GM23338 (cell line): ENCODE results near the gene DYNLL2. TPM values are rescaled to one million over a fixed set of nuclear protein-coding genes. Genes with fewer than 3 reads are reported as not detected.

Experiments
- ATAC-seq: fragments of 200-7000 bp; cut with Tn5 transposase; 3 replicates; pipeline ENCODE4 v1.9.1; 2020
- DNase-seq: peaks from one replicate; pipeline ENCODE4 v3.0.0-alpha.2; 2015; ENCODE audit warnings: low spot score
- H2AFZ ChIP-seq: fragments of 200-600 bp; sonication (generic); 2 replicates; pipeline ENCODE4 v1.8.0; 2016; ENCODE audit warnings: antibody characterized with exemption, mild to moderate bottlenecking, moderate library complexity
- H3F3A ChIP-seq: fragments of 200-600 bp; sonication (generic); replicated peaks from 2 replicates; pipeline ENCODE4 v1.8.0; 2017; ENCODE audit warnings: antibody characterized with exemption, mixed run types, low read depth
- H3K27ac ChIP-seq: fragments of 200-600 bp; sonication (generic); 2 replicates; pipeline ENCODE4 v1.6.1; 2016; ENCODE audit warnings: low read depth
- H3K27me3 ChIP-seq: fragments of 200-600 bp; sonication (generic); 2 replicates; pipeline ENCODE4 v1.8.0; 2016; ENCODE audit warnings: mild to moderate bottlenecking, mixed run types, moderate library complexity; ENCODE audit not compliant: insufficient read depth
- H3K36me3 ChIP-seq: fragments of 200-600 bp; sonication (generic); 2 replicates; pipeline ENCODE4 v1.8.0; 2016; ENCODE audit warnings: mild to moderate bottlenecking; ENCODE audit not compliant: insufficient read depth
- H3K4me1 ChIP-seq: fragments of 200-600 bp; sonication (generic); 2 replicates; pipeline ENCODE4 v1.8.0; 2016; ENCODE audit warnings: mild to moderate bottlenecking, moderate library complexity; ENCODE audit not compliant: insufficient read depth
- H3K4me2 ChIP-seq: fragments of 200-600 bp; sonication (generic); 2 replicates; pipeline ENCODE4 v1.7.1; 2017; ENCODE audit warnings: mixed run types
- H3K4me3 ChIP-seq: fragments of 200-600 bp; sonication (generic); 2 replicates; pipeline ENCODE4 v1.6.1; 2016; ENCODE audit warnings: mixed run types
- H3K79me2 ChIP-seq: fragments of 200-600 bp; sonication (generic); replicated peaks from 2 replicates; pipeline ENCODE4 v1.8.0; 2017; ENCODE audit warnings: mild to moderate bottlenecking; ENCODE audit not compliant: insufficient read depth
- H3K9me2 ChIP-seq: fragments of 200-600 bp; sonication (generic); 2 replicates; pipeline ENCODE4 v1.8.0; 2017; ENCODE audit not compliant: insufficient read depth
- H4K20me1 ChIP-seq: fragments of 200-600 bp; sonication (generic); replicated peaks from 2 replicates; pipeline ENCODE4 v1.8.0; 2017; ENCODE audit warnings: mild to moderate bottlenecking; ENCODE audit not compliant: insufficient read depth
- H3K27ac Mint-ChIP-seq: 2 replicates; pipeline ENCODE4 v1.8.0; 2020; ENCODE audit warnings: inconsistent platforms, mild to moderate bottlenecking, moderate library complexity, mixed read lengths
- H3K27me3 Mint-ChIP-seq: 3 replicates; pipeline ENCODE4 v1.8.0; 2022; ENCODE audit warnings: low read depth, mild to moderate bottlenecking, moderate library complexity, mixed read lengths, inconsistent platforms; ENCODE audit not compliant: insufficient read depth, poor library complexity
- H3K36me3 Mint-ChIP-seq: 3 replicates; pipeline ENCODE4 v1.8.0; 2021; ENCODE audit warnings: low read depth, mild to moderate bottlenecking, inconsistent platforms, moderate library complexity, mixed read lengths
- H3K4me1 Mint-ChIP-seq: 3 replicates; pipeline ENCODE4 v1.8.0; 2020; ENCODE audit warnings: mild to moderate bottlenecking, inconsistent platforms, mixed read lengths
- H3K4me3 Mint-ChIP-seq: 3 replicates; pipeline ENCODE4 v1.8.0; 2021; ENCODE audit warnings: moderate library complexity, mild to moderate bottlenecking, inconsistent platforms, mixed read lengths
- H3K9me3 Mint-ChIP-seq: 3 replicates; pipeline ENCODE4 v1.8.0; 2020; ENCODE audit warnings: moderate library complexity, mild to moderate bottlenecking, inconsistent platforms, mixed read lengths
- CREB1 ChIP-seq: fragments of 250-450 bp; sonication (Bioruptor Pico); IDR thresholded peaks from 2 replicates; pipeline ENCODE4 v1.5.0; 2020; ENCODE audit warnings: low read depth, mild to moderate bottlenecking, moderate library complexity
- EZH2 ChIP-seq: fragments of 200-600 bp; sonication (generic); IDR thresholded peaks from one replicate; pipeline ENCODE4 v1.8.0; 2017; ENCODE audit warnings: antibody characterized with exemption, mild to moderate bottlenecking, low read depth; ENCODE audit not compliant: unreplicated experiment
- EZH2phosphoT487 ChIP-seq: fragments of 200-600 bp; sonication (generic); IDR thresholded peaks from one replicate; pipeline ENCODE4 v1.8.1; 2018; ENCODE audit warnings: antibody characterized with exemption; ENCODE audit not compliant: unreplicated experiment
- JUNB ChIP-seq: IDR thresholded peaks from one replicate; pipeline ENCODE4 v1.6.1; 2016; ENCODE audit warnings: antibody characterized with exemption; ENCODE audit not compliant: unreplicated experiment
- NANOG ChIP-seq: IDR thresholded peaks from 2 replicates; pipeline ENCODE4 v1.6.1; 2016; ENCODE audit warnings: antibody characterized with exemption, borderline replicate concordance
- POLR2AphosphoS5 ChIP-seq: IDR thresholded peaks from 2 replicates; pipeline ENCODE4 v1.6.1; 2016; ENCODE audit warnings: antibody characterized with exemption, low read depth
- STAT1 ChIP-seq: IDR thresholded peaks from one replicate; pipeline ENCODE4 v1.6.1; 2016; ENCODE audit warnings: antibody characterized with exemption; ENCODE audit not compliant: unreplicated experiment
- ZNF114 ChIP-seq: fragments of 250-450 bp; sonication (Bioruptor Pico); IDR thresholded peaks from 2 replicates; pipeline ENCODE4 v1.5.0; 2020; ENCODE audit warnings: mild to moderate bottlenecking, moderate library complexity
- ZNF331 ChIP-seq: fragments of 250-450 bp; sonication (Bioruptor Pico); IDR thresholded peaks from 2 replicates; pipeline ENCODE4 v1.5.0; 2020; ENCODE audit warnings: low read depth, mild to moderate bottlenecking, moderate library complexity
- polyA plus RNA-seq: library from polyadenylated mRNA; unstranded; fragments of >200 nt; fragmentation: Nextera tagmentation; extraction: Ambion mirVana; gene quantifications from 2 replicates; pipeline ENCODE4 v1.2.1, GENCODE V29; 2016
- total RNA-seq: library from RNA; depleted of rRNA; stranded (reverse); fragments of >200 nt; shearing (Covaris generic); gene quantifications from 2 replicates; pipeline ENCODE4 v1.2.3, GENCODE V29; 2014
- TF ChIP-seq, protein P1 (sequence below): fragments of 250-450 bp; sonication (Bioruptor Pico); IDR thresholded peaks from 2 replicates; pipeline ENCODE4 v1.5.0; 2020; ENCODE audit warnings: mild to moderate bottlenecking, moderate library complexity
- TF ChIP-seq, protein P2 (sequence below), 2 experiments: fragments of 200-600 bp in 1 of 2; sonication (generic) in 1 of 2; conservative IDR thresholded peaks; 2 replicates each; pipeline versions ENCODE4 v1.5.1 to v1.6.1; 2016 to 2017; ENCODE audit warnings: antibody characterized with exemption in 2 of 2, low read depth in 2 of 2, mild to moderate bottlenecking in 2 of 2, moderate library complexity in 1 of 2
- TF ChIP-seq, protein P3 (sequence below): IDR thresholded peaks from 2 replicates; pipeline ENCODE4 v1.6.1; 2016; ENCODE audit warnings: antibody characterized with exemption
- TF ChIP-seq, protein P4 (sequence below): IDR thresholded peaks from one replicate; pipeline ENCODE4 v1.6.1; 2018; ENCODE audit warnings: antibody characterized with exemption; ENCODE audit not compliant: unreplicated experiment

The DYNLL2 gene
- total and polyA plus RNA-seq, 2 experiments from 2014 or later: 5.1 to 30.0 TPM

DNA sequence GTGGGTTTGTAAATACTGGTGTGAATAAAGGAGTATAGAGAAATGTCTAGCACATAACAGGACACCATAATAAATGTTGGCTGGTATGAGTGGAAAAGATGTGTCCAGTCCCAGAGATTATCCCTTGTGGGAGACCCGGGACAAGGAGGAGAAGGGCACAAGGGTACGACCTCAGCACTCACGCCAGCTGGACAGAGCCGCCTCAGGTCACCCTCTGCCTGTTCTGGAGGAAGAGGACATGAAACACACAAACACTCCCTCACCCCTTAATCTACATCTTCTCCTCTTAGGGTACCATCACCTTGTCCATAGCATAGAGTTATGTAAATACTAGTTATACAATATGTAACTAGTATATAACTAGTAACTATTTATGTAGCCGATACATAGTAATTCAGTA is 26.8 kb downstream of the DYNLL2 start:
- Histone ChIP-seq H3K79me2 (no peaks in the 10 kb centered on the region), H3K4me3 (no peak overlapping the region)

More for the DNA sequence above, 26.8 kb downstream of the DYNLL2 start:
- no peaks in the 10 kb centered on the region for H3F3A ChIP-seq
- H3K4me1 ChIP-seq: no peaks in the 10 kb centered on the region
- Mint-ChIP-seq H3K4me3 (no peak overlapping the region), H3K27me3 (peaks cover 2% of the 10 kb centered on the region), H3K27ac (no peak overlapping the region), H3K9me3 (no peaks in the 10 kb centered on the region), H3K4me1 (no peaks in the 10 kb centered on the region), H3K36me3 (no peaks in the 10 kb centered on the region)
- no peak for ATAC-seq
- no peaks in the 10 kb centered on the region for H3K36me3 ChIP-seq
- no peaks in the 10 kb centered on the region for H3K27me3 ChIP-seq
- no peak overlapping the region for H3K4me2 ChIP-seq
- TF ChIP-seq EZH2phosphoT487: no peak
- TF ChIP-seq ZNF331: no peak
- TF ChIP-seq, protein P1, sequence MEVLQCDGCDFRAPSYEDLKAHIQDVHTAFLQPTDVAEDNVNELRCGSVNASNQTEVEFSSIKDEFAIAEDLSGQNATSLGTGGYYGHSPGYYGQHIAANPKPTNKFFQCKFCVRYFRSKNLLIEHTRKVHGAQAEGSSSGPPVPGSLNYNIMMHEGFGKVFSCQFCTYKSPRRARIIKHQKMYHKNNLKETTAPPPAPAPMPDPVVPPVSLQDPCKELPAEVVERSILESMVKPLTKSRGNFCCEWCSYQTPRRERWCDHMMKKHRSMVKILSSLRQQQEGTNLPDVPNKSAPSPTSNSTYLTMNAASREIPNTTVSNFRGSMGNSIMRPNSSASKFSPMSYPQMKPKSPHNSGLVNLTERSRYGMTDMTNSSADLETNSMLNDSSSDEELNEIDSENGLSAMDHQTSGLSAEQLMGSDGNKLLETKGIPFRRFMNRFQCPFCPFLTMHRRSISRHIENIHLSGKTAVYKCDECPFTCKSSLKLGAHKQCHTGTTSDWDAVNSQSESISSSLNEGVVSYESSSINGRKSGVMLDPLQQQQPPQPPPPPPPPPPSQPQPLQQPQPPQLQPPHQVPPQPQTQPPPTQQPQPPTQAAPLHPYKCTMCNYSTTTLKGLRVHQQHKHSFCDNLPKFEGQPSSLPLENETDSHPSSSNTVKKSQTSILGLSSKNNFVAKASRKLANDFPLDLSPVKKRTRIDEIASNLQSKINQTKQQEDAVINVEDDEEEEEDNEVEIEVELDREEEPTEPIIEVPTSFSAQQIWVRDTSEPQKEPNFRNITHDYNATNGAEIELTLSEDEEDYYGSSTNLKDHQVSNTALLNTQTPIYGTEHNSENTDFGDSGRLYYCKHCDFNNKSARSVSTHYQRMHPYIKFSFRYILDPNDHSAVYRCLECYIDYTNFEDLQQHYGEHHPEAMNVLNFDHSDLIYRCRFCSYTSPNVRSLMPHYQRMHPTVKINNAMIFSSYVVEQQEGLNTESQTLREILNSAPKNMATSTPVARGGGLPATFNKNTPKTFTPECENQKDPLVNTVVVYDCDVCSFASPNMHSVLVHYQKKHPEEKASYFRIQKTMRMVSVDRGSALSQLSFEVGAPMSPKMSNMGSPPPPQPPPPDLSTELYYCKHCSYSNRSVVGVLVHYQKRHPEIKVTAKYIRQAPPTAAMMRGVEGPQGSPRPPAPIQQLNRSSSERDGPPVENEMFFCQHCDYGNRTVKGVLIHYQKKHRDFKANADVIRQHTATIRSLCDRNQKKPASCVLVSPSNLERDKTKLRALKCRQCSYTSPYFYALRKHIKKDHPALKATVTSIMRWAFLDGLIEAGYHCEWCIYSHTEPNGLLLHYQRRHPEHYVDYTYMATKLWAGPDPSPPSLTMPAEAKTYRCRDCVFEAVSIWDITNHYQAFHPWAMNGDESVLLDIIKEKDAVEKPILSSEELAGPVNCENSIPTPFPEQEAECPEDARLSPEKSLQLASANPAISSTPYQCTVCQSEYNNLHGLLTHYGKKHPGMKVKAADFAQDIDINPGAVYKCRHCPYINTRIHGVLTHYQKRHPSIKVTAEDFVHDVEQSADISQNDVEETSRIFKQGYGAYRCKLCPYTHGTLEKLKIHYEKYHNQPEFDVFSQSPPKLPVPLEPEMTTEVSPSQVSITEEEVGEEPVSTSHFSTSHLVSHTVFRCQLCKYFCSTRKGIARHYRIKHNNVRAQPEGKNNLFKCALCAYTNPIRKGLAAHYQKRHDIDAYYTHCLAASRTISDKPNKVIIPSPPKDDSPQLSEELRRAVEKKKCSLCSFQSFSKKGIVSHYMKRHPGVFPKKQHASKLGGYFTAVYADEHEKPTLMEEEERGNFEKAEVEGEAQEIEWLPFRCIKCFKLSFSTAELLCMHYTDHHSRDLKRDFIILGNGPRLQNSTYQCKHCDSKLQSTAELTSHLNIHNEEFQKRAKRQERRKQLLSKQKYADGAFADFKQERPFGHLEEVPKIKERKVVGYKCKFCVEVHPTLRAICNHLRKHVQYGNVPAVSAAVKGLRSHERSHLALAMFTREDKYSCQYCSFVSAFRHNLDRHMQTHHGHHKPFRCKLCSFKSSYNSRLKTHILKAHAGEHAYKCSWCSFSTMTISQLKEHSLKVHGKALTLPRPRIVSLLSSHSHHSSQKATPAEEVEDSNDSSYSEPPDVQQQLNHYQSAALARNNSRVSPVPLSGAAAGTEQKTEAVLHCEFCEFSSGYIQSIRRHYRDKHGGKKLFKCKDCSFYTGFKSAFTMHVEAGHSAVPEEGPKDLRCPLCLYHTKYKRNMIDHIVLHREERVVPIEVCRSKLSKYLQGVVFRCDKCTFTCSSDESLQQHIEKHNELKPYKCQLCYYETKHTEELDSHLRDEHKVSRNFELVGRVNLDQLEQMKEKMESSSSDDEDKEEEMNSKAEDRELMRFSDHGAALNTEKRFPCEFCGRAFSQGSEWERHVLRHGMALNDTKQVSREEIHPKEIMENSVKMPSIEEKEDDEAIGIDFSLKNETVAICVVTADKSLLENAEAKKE (CRISPR knock-in tag): no peak
- no peak for TF ChIP-seq CREB1
- TF ChIP-seq, protein P2, sequence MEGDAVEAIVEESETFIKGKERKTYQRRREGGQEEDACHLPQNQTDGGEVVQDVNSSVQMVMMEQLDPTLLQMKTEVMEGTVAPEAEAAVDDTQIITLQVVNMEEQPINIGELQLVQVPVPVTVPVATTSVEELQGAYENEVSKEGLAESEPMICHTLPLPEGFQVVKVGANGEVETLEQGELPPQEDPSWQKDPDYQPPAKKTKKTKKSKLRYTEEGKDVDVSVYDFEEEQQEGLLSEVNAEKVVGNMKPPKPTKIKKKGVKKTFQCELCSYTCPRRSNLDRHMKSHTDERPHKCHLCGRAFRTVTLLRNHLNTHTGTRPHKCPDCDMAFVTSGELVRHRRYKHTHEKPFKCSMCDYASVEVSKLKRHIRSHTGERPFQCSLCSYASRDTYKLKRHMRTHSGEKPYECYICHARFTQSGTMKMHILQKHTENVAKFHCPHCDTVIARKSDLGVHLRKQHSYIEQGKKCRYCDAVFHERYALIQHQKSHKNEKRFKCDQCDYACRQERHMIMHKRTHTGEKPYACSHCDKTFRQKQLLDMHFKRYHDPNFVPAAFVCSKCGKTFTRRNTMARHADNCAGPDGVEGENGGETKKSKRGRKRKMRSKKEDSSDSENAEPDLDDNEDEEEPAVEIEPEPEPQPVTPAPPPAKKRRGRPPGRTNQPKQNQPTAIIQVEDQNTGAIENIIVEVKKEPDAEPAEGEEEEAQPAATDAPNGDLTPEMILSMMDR (conservative IDR thresholded peaks at IDR 0.05; ENCODE audit: low read depth in 2 of 2): no peak
- TF ChIP-seq JUNB: no peak
- TF ChIP-seq ZNF114 (CRISPR knock-in tag): no peak
- TF ChIP-seq NANOG: no peak
- TF ChIP-seq, protein P3, sequence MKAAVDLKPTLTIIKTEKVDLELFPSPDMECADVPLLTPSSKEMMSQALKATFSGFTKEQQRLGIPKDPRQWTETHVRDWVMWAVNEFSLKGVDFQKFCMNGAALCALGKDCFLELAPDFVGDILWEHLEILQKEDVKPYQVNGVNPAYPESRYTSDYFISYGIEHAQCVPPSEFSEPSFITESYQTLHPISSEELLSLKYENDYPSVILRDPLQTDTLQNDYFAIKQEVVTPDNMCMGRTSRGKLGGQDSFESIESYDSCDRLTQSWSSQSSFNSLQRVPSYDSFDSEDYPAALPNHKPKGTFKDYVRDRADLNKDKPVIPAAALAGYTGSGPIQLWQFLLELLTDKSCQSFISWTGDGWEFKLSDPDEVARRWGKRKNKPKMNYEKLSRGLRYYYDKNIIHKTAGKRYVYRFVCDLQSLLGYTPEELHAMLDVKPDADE: no peak
- no peak for TF ChIP-seq STAT1
- TF ChIP-seq POLR2AphosphoS5: no peak
- no peak for TF ChIP-seq EZH2
- TF ChIP-seq, protein P4, sequence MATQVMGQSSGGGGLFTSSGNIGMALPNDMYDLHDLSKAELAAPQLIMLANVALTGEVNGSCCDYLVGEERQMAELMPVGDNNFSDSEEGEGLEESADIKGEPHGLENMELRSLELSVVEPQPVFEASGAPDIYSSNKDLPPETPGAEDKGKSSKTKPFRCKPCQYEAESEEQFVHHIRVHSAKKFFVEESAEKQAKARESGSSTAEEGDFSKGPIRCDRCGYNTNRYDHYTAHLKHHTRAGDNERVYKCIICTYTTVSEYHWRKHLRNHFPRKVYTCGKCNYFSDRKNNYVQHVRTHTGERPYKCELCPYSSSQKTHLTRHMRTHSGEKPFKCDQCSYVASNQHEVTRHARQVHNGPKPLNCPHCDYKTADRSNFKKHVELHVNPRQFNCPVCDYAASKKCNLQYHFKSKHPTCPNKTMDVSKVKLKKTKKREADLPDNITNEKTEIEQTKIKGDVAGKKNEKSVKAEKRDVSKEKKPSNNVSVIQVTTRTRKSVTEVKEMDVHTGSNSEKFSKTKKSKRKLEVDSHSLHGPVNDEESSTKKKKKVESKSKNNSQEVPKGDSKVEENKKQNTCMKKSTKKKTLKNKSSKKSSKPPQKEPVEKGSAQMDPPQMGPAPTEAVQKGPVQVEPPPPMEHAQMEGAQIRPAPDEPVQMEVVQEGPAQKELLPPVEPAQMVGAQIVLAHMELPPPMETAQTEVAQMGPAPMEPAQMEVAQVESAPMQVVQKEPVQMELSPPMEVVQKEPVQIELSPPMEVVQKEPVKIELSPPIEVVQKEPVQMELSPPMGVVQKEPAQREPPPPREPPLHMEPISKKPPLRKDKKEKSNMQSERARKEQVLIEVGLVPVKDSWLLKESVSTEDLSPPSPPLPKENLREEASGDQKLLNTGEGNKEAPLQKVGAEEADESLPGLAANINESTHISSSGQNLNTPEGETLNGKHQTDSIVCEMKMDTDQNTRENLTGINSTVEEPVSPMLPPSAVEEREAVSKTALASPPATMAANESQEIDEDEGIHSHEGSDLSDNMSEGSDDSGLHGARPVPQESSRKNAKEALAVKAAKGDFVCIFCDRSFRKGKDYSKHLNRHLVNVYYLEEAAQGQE: no peak
- H4K20me1 ChIP-seq: no peaks in the 10 kb centered on the region
- DNase-seq: no peak
- H2AFZ ChIP-seq: no peak overlapping the region
- H3K9me2 ChIP-seq: no peaks in the 10 kb centered on the region
- no peak overlapping the region for H3K27ac ChIP-seq
